ENCODE data around the gene CACNA1B.
"Not testable (repeated sequence)": the region's sequence is repeated elsewhere in the genome, so short reads cannot be mapped to it uniquely, and the experiment has no call there.

DNA sequence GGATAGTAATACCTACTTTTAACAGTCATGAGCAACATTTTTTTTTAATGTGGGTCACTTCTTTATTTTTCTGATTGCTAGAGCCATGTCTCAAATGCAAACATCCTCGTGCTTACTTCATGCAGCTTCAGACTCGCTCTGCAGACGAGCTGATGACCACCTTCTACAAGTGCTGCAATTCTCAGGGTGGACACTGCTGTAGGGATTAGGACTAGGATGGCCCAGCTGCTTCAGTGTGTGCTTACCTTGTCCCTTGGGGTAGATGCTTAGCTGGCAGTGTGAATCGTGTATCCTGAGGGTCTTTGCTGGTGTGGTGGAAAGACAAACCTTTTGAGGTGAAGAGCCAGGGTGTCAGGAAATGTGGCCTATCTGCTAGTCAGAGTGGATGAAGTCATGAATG, 251.7 kb downstream of the CACNA1B start:
- TF ChIP-seq CHD1 (IDR thresholded peaks at IDR 0.05; ENCODE audit: low read depth, low read length); POLR2A (IDR thresholded peaks at IDR 0.05; ENCODE audit: low read depth, low read length); RCOR1 (IDR thresholded peaks at IDR 0.05; ENCODE audit: insufficient replicate concordance, low read length); RAD21 (IDR thresholded peaks at IDR 0.05; ENCODE audit: low read length); CEBPB (IDR thresholded peaks at IDR 0.05; ENCODE audit: low read depth, low read length); RFX5 (IDR thresholded peaks at IDR 0.05; ENCODE audit: low read depth, low read length); SMC3 (IDR thresholded peaks at IDR 0.05; ENCODE audit: low read depth, low read length); MAFK (IDR thresholded peaks at IDR 0.05; ENCODE audit: low read depth, low read length); FOS (IDR thresholded peaks at IDR 0.05; ENCODE audit: low read depth, low read length): not testable (repeated sequence)
- TF ChIP-seq, protein P1, sequence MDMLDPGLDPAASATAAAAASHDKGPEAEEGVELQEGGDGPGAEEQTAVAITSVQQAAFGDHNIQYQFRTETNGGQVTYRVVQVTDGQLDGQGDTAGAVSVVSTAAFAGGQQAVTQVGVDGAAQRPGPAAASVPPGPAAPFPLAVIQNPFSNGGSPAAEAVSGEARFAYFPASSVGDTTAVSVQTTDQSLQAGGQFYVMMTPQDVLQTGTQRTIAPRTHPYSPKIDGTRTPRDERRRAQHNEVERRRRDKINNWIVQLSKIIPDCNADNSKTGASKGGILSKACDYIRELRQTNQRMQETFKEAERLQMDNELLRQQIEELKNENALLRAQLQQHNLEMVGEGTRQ (IDR thresholded peaks at IDR 0.05; ENCODE audit: low read depth, low read length), result not testable (repeated sequence)
- TF ChIP-seq, protein P2, sequence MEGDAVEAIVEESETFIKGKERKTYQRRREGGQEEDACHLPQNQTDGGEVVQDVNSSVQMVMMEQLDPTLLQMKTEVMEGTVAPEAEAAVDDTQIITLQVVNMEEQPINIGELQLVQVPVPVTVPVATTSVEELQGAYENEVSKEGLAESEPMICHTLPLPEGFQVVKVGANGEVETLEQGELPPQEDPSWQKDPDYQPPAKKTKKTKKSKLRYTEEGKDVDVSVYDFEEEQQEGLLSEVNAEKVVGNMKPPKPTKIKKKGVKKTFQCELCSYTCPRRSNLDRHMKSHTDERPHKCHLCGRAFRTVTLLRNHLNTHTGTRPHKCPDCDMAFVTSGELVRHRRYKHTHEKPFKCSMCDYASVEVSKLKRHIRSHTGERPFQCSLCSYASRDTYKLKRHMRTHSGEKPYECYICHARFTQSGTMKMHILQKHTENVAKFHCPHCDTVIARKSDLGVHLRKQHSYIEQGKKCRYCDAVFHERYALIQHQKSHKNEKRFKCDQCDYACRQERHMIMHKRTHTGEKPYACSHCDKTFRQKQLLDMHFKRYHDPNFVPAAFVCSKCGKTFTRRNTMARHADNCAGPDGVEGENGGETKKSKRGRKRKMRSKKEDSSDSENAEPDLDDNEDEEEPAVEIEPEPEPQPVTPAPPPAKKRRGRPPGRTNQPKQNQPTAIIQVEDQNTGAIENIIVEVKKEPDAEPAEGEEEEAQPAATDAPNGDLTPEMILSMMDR (conservative IDR thresholded peaks at IDR 0.05; ENCODE audit: low read depth, low read length), result not testable (repeated sequence)

Measured in IMR-90 (cell line).